Mesenchymal stem cell (in vitro differentiated cells and primary cell): ENCODE results near the gene PCDHB15. TPM values are rescaled to one million over a fixed set of nuclear protein-coding genes. Genes with fewer than 3 reads are reported as not detected.
"Not testable (repeated sequence)": the region's sequence is repeated elsewhere in the genome, so short reads cannot be mapped to it uniquely, and the experiment has no call there.

Source experiments
- DNase-seq: peaks from one replicate; pipeline ENCODE4 v3.0.0-alpha.2; 2013
- H2AFZ ChIP-seq: one replicate; pipeline ENCODE4 v1.6.1; 2013; ENCODE audit warnings: low read depth, mild to moderate bottlenecking, control low read depth, inconsistent platforms, low read length, moderate library complexity
- H2AK5ac ChIP-seq: 2 replicates; pipeline ENCODE4 v1.6.1; 2013; ENCODE audit warnings: low read length, moderate library complexity, mild to moderate bottlenecking, inconsistent platforms; ENCODE audit not compliant: severe bottlenecking
- H2BK120ac ChIP-seq: one replicate; pipeline ENCODE4 v1.6.1; 2013; ENCODE audit warnings: low read depth, mild to moderate bottlenecking, inconsistent platforms, low read length, moderate library complexity
- H2BK12ac ChIP-seq, 2 experiments: one replicate each; pipeline ENCODE4 v1.6.1; 2013; ENCODE audit warnings: inconsistent platforms in 2 of 2, low read length in 2 of 2, mild to moderate bottlenecking in 2 of 2, moderate library complexity in 2 of 2, control low read depth in 1 of 2
- H2BK15ac ChIP-seq: one replicate; pipeline ENCODE4 v1.6.1; 2013; ENCODE audit warnings: mild to moderate bottlenecking, low read depth, inconsistent platforms; ENCODE audit not compliant: poor library complexity, severe bottlenecking
- H2BK5ac ChIP-seq: 2 replicates; pipeline ENCODE4 v1.6.1; 2013; ENCODE audit warnings: low read depth, mild to moderate bottlenecking, low read length, control low read depth, inconsistent platforms; ENCODE audit not compliant: poor library complexity, severe bottlenecking
- H3K14ac ChIP-seq, 2 experiments: one replicate each; pipeline ENCODE4 v1.6.1; 2013; ENCODE audit warnings: inconsistent platforms in 2 of 2, low read length in 2 of 2, control low read depth in 1 of 2, mild to moderate bottlenecking in 1 of 2, moderate library complexity in 1 of 2
- H3K18ac ChIP-seq, 2 experiments: one replicate each; pipeline ENCODE4 v1.6.1; 2013; ENCODE audit warnings: inconsistent platforms in 2 of 2, low read length in 2 of 2, control low read depth in 1 of 2, low read depth in 1 of 2, mild to moderate bottlenecking in 1 of 2
- H3K23ac ChIP-seq, 2 experiments: one replicate each; pipeline ENCODE4 v1.6.1; 2013; ENCODE audit warnings: inconsistent platforms in 2 of 2, low read length in 2 of 2, mild to moderate bottlenecking in 2 of 2, moderate library complexity in 2 of 2, control low read depth in 1 of 2
- H3K27ac ChIP-seq: 2 replicates; pipeline ENCODE4 v1.5.1; 2013; ENCODE audit warnings: mild to moderate bottlenecking, moderate library complexity, low read length, control low read depth, inconsistent platforms; ENCODE audit not compliant: poor library complexity, severe bottlenecking
- H3K27me3 ChIP-seq, 2 experiments: 2 replicates each; pipeline versions ENCODE4 v1.6.1 to v1.7.0; 2013; ENCODE audit warnings: low read length in 2 of 2, mild to moderate bottlenecking in 2 of 2, moderate library complexity in 2 of 2, control low read depth in 1 of 2, inconsistent platforms in 1 of 2; ENCODE audit not compliant: control insufficient read depth in 1 of 2, insufficient read depth in 1 of 2
- H3K36me3 ChIP-seq, 2 experiments: 2 replicates each; pipeline versions ENCODE4 v1.6.1 to v1.7.0; 2013; ENCODE audit warnings: low read length in 2 of 2, control low read depth in 1 of 2, inconsistent platforms in 1 of 2, low read depth in 1 of 2, mild to moderate bottlenecking in 1 of 2; ENCODE audit not compliant: insufficient read depth in 2 of 2, control insufficient read depth in 1 of 2
- H3K4ac ChIP-seq, 2 experiments: one replicate each; pipeline ENCODE4 v1.6.1; 2013; ENCODE audit warnings: inconsistent platforms in 2 of 2, low read length in 2 of 2, mild to moderate bottlenecking in 2 of 2, moderate library complexity in 2 of 2, control low read depth in 1 of 2, low read depth in 1 of 2
- H3K4me1 ChIP-seq: 2 replicates; pipeline ENCODE4 v1.6.1; 2013; ENCODE audit warnings: low read depth, low read length, control low read depth; ENCODE audit not compliant: control insufficient read depth, insufficient read depth
- H3K4me2 ChIP-seq: 2 replicates; pipeline ENCODE4 v1.6.1; 2013; ENCODE audit warnings: low read length, mild to moderate bottlenecking, inconsistent platforms; ENCODE audit not compliant: poor library complexity, severe bottlenecking
- H3K4me3 ChIP-seq, 2 experiments: 2 replicates each; pipeline versions ENCODE4 v1.5.1 to v1.7.0; 2013; ENCODE audit warnings: low read length in 2 of 2, mild to moderate bottlenecking in 2 of 2, control low read depth in 1 of 2, low read depth in 1 of 2; ENCODE audit not compliant: insufficient read depth in 1 of 2
- H3K79me1 ChIP-seq: replicated peaks from 2 replicates; pipeline ENCODE4 v1.6.1; 2013; ENCODE audit warnings: mild to moderate bottlenecking, control low read depth, low read length, inconsistent platforms; ENCODE audit not compliant: poor library complexity, severe bottlenecking
- H3K9ac ChIP-seq: 2 replicates; pipeline ENCODE4 v1.7.0; 2013; ENCODE audit warnings: mild to moderate bottlenecking, low read length, moderate library complexity
- H3K9me3 ChIP-seq: 2 replicates; pipeline ENCODE4 v1.7.0; 2013; ENCODE audit warnings: mild to moderate bottlenecking, low read length; ENCODE audit not compliant: control insufficient read depth
- H4K8ac ChIP-seq: one replicate; pipeline ENCODE4 v1.6.1; 2013; ENCODE audit warnings: inconsistent platforms, mild to moderate bottlenecking, low read length, moderate library complexity
- H4K91ac ChIP-seq: one replicate; pipeline ENCODE4 v1.6.1; 2013; ENCODE audit warnings: mild to moderate bottlenecking, low read length, inconsistent platforms
- whole genome bisulfite sequencing: methylation state at CpG from one replicate; pipeline ENCODE4 v1.1.7; 2013; ENCODE audit warnings: mixed read lengths; 5-methylcytosine and 5-hydroxymethylcytosine counted together
- polyA plus RNA-seq, 2 experiments: library from polyadenylated mRNA; stranded (reverse); fragments of 200-250 nt; gene quantifications; one replicate each; pipeline ENCODE4 v1.2.3, GENCODE V29; 2013

PCDHB15 gene
- polyA plus RNA-seq (2013, experiment 1 of 2) = 0.98 TPM
- 0.99 TPM for polyA plus RNA-seq (2013, experiment 2 of 2)

GRCh38 chr5:141245250-141245717 lies at the start of gene PCDHB15:
TSS of gene PCDHB15 (plus strand) at chr5:141245395. CDS start at chr5:141245579, 184 bp downstream.
- no peak within 1 kb of the TSS for H2BK5ac ChIP-seq
- no peak within 1 kb of the TSS for H3K27ac ChIP-seq
- H3K18ac ChIP-seq = no peak within 1 kb of the TSS
- H3K9ac ChIP-seq = no peak within 1 kb of the TSS
- no peak within 1 kb of the TSS for H2BK120ac ChIP-seq
- no peak within 1 kb of the TSS for H2BK12ac ChIP-seq
- no peaks in the 10 kb centered on the region for H3K4me1 ChIP-seq
- no peak within 1 kb of the TSS for H3K4ac ChIP-seq
- no peak within 1 kb of the TSS for H2BK15ac ChIP-seq
- H3K79me1 ChIP-seq = no peaks in the 10 kb centered on the region
- DNase-seq = peak; percentile 4
- no peaks in the 10 kb centered on the region for H3K27me3 ChIP-seq
- H3K9me3 ChIP-seq = peaks cover 95% of the 10 kb centered on the region
- WGBS = 39% methylated on average over 16 of the region's 16 CpGs
- no peak within 1 kb of the TSS for H3K4me2 ChIP-seq
- no peak within 1 kb of the TSS for H4K8ac ChIP-seq
- H3K23ac ChIP-seq = no peak within 1 kb of the TSS
- no peak within 1 kb of the TSS for H4K91ac ChIP-seq
- peak within 1 kb of the TSS in 1 of 2 experiments; percentile 53 for H3K4me3 ChIP-seq
- H3K14ac ChIP-seq = no peak within 1 kb of the TSS
- H2AK5ac ChIP-seq = no peak within 1 kb of the TSS
- H2AFZ ChIP-seq = no peak within 1 kb of the TSS
- H3K36me3 ChIP-seq = peaks cover 0 to 9% of the 10 kb centered on the region in 2 experiments

- Histone ChIP-seq H3K27me3 (no peaks in the 10 kb centered on the region), H3K79me1 (no peaks in the 10 kb centered on the region), H3K9ac (no peak overlapping the region), H2BK12ac (no peak overlapping the region), H3K4me1 (no peaks in the 10 kb centered on the region), H3K23ac (no peak overlapping the region), H3K14ac (no peak overlapping the region), H3K4me2 (no peak overlapping the region), H4K8ac (no peak overlapping the region), H3K4me3 (no peak overlapping the region), H3K27ac (no peak overlapping the region), H3K36me3 (no peaks in the 10 kb centered on the region), H3K9me3 (peaks cover 76% of the 10 kb centered on the region), H2BK120ac (no peak overlapping the region), H2AK5ac (no peak overlapping the region), H4K91ac (no peak overlapping the region), H2BK15ac (no peak overlapping the region), H3K18ac (no peak overlapping the region), H3K4ac (no peak overlapping the region), H2AFZ (no peak overlapping the region), H2BK5ac (no peak overlapping the region)
- WGBS = 42% methylated on average over 1 of the region's 3 CpGs
- no peak for DNase-seq
These were observed 48.8 kb upstream of the PCDHB15 start for GRCh38 chr5:141196363-141196762.

DNA sequence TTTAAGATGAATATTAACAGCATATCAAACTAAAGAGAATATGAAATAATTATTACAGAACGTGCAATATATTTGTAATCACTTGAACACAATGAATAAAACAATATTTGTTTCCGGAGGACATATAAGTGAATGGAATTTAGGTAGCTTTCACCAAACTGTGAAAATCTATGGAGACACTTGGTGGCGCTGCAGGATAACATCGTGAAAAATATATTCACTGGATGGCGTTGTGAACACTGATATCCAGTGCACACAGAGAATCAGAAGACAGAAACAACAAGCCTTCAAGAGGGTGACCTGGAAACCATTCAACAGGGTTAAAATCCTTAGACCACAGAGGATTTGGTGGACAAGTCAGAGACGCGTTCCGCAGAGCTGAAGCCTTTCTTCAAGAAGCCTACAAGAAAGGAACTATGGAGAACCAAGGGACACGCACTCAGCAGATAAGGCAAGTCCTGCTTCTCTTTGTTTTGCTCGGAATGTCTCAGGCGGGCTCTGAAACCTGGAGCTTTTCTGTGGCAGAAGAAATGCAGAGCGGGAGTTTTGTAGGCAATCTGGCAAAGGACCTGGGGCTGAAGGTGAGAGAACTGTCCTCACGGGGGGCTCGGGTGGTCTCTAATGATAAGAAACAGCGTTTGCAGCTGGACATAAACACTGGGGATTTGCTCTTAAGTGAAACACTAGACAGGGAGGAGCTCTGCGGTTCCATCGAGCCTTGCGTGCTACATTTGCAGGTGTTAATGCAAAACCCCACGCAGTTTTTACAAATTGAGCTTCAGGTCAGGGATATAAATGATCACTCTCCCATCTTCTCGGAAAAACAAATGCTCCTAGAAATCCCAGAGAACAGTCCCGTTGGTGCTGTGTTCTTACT lies 45.6 kb upstream of the PCDHB15 start, which contains the start of gene PCDHB11:
Gene PCDHB11 (plus strand): TSS at position 269 of the 877 bp plus-strand sequence. CDS start 148 bp downstream, at position 417.
- no peak within 1 kb of the TSS for H2BK12ac ChIP-seq
- no peak within 1 kb of the TSS for H2AFZ ChIP-seq
- H2BK120ac ChIP-seq = no peak within 1 kb of the TSS
- no peak within 1 kb of the TSS for H3K27ac ChIP-seq
- H2BK5ac ChIP-seq = no peak within 1 kb of the TSS
- H3K79me1 ChIP-seq = no peaks in the 10 kb centered on the region
- H3K14ac ChIP-seq = no peak within 1 kb of the TSS
- no peak within 1 kb of the TSS for H4K91ac ChIP-seq
- H3K4me2 ChIP-seq = no peak within 1 kb of the TSS
- no peaks in the 10 kb centered on the region for H3K36me3 ChIP-seq
- peaks cover 76% of the 10 kb centered on the region for H3K9me3 ChIP-seq
- no peak within 1 kb of the TSS for H3K18ac ChIP-seq
- H3K4me1 ChIP-seq = no peaks in the 10 kb centered on the region
- no peak within 1 kb of the TSS for H3K9ac ChIP-seq
- no peak for DNase-seq
- H3K4ac ChIP-seq = no peak within 1 kb of the TSS
- no peak within 1 kb of the TSS for H4K8ac ChIP-seq
- no peak within 1 kb of the TSS for H2BK15ac ChIP-seq
- WGBS = 71% methylated on average over 18 of the region's 21 CpGs
- H3K27me3 ChIP-seq = no peaks in the 10 kb centered on the region
- no peak within 1 kb of the TSS for H3K23ac ChIP-seq
- H3K4me3 ChIP-seq = no peak within 1 kb of the TSS
- H2AK5ac ChIP-seq = no peak within 1 kb of the TSS

GRCh38 chr5:141201126-141201525 lies 44.1 kb upstream of the PCDHB15 start:
- H3K4me1 ChIP-seq = not testable (repeated sequence)

More at GRCh38 chr5:141201126-141201525, 44.1 kb upstream of the PCDHB15 start:
- H2BK120ac ChIP-seq, DNase-seq, H3K23ac ChIP-seq, H3K36me3 ChIP-seq, H3K4me2 ChIP-seq, H4K91ac ChIP-seq, H3K4me3 ChIP-seq, H4K8ac ChIP-seq, H3K79me1 ChIP-seq, H2BK12ac ChIP-seq, H3K14ac ChIP-seq, H3K18ac ChIP-seq, H2BK5ac ChIP-seq, H3K4ac ChIP-seq, H3K9ac ChIP-seq, H2BK15ac ChIP-seq, H2AFZ ChIP-seq, H3K27ac ChIP-seq, H2AK5ac ChIP-seq, H3K27me3 ChIP-seq: not testable (repeated sequence)
- H3K9me3 ChIP-seq = peaks cover 79% of the 10 kb centered on the region
- WGBS = 84% methylated on average over 10 of the region's 38 CpGs
